ENCODE measurements around the gene ABCC6. TPM values are rescaled to one million over a fixed set of nuclear protein-coding genes. Genes with fewer than 3 reads are reported as not detected.

The ABCC6 gene
- total and polyA plus RNA-seq, 2 of the 13 experiments (the other 11 are each of a cell fraction or from before 2014, with no cell fraction given) = 82.4 to 105 TPM

- no peak for TF ChIP-seq MNT (IDR thresholded peaks at IDR 0.05)
- TF ChIP-seq ZNF234 (CRISPR knock-in tag; conservative IDR thresholded peaks at IDR 0.05) = no peak
- TF ChIP-seq GZF1 (CRISPR knock-in tag; IDR thresholded peaks at IDR 0.05) = no peak
- 0 out of 2 replicates have a peak, but pooled peaks have one; percentile 34 for TF ChIP-seq ATF7-NPFF (CRISPR knock-in tag; IDR thresholded peaks at IDR 0.05; ENCODE audit: low read depth)
- no peak for TF ChIP-seq RBM22 (optimal IDR thresholded peaks at IDR 0.05; ENCODE audit: low read length)
- no peak for TF ChIP-seq ZSCAN21 (CRISPR knock-in tag; IDR thresholded peaks at IDR 0.05; ENCODE audit: borderline replicate concordance)
- no peak for TF ChIP-seq ZFP82 (CRISPR knock-in tag; IDR thresholded peaks at IDR 0.05; ENCODE audit: borderline replicate concordance)
- peak; percentile 43; the same call in 1 of the 2 replicates for TF ChIP-seq KDM2A (CRISPR knock-in tag; IDR thresholded peaks at IDR 0.05; ENCODE audit: borderline replicate concordance, low read depth)
- no peak for TF ChIP-seq ZNF598 (CRISPR knock-in tag; IDR thresholded peaks at IDR 0.05; ENCODE audit: borderline replicate concordance)
- TF ChIP-seq MLX (CRISPR knock-in tag; IDR thresholded peaks at IDR 0.05) = no peak
- TF ChIP-seq ZNF678 (CRISPR knock-in tag; IDR thresholded peaks at IDR 0.05) = no peak
- TF ChIP-seq KLF11 (CRISPR knock-in tag; IDR thresholded peaks at IDR 0.05) = no peak
- 0 out of 2 replicates have a peak, but pooled peaks have one; percentile 45 for TF ChIP-seq ISX (CRISPR knock-in tag; conservative IDR thresholded peaks at IDR 0.05)
- peak; percentile 78; the same call in 1 of the 2 replicates for TF ChIP-seq ZNF264 (CRISPR knock-in tag; IDR thresholded peaks at IDR 0.05)
- TF ChIP-seq ZNF891 (CRISPR knock-in tag; IDR thresholded peaks at IDR 0.05) = no peak
- no peak for TF ChIP-seq JUND (CRISPR knock-in tag; IDR thresholded peaks at IDR 0.05)
- no peak for TF ChIP-seq DDIT3 (CRISPR knock-in tag; IDR thresholded peaks at IDR 0.05)
- TF ChIP-seq ZNF280D (CRISPR knock-in tag; IDR thresholded peaks at IDR 0.05) = no peak
- TF ChIP-seq DNMT1 (CRISPR knock-in tag; IDR thresholded peaks at IDR 0.05) = no peak
- peak; percentile 75 for TF ChIP-seq TARDBP (CRISPR knock-in tag; IDR thresholded peaks at IDR 0.05)
- TF ChIP-seq ZUFSP (CRISPR knock-in tag; IDR thresholded peaks at IDR 0.05; ENCODE audit: borderline replicate concordance) = no peak
- TF ChIP-seq ZKSCAN5 (CRISPR knock-in tag; IDR thresholded peaks at IDR 0.05) = no peak
- no peak for TF ChIP-seq TAF1 (CRISPR knock-in tag; IDR thresholded peaks at IDR 0.05)
- TF ChIP-seq ZNF282 (IDR thresholded peaks at IDR 0.05; ENCODE audit: partially characterized antibody) = no peak
- no peak for TF ChIP-seq ATF1 (CRISPR knock-in tag; IDR thresholded peaks at IDR 0.05)
- TF ChIP-seq ZBTB7A (CRISPR knock-in tag; IDR thresholded peaks at IDR 0.05) = no peak
- no peak for TF ChIP-seq ZFP36L2 (CRISPR knock-in tag; IDR thresholded peaks at IDR 0.05)
Measured at GRCh38 chr16:16149710-16150116, 73.6 kb downstream of the ABCC6 start (continued).

All from HepG2 (cell line).